NT2/D1 (cell line): ENCODE measurements around the gene OR1F1.
A peak's percentile ranks its signal among the peaks of the same experiment; 100 is the strongest.

ENCODE experiments used
- DNase-seq: peaks from one replicate; pipeline ENCODE4 v3.0.0-alpha.2; 2011; ENCODE audit warnings: low read depth, low spot score
- H3K27me3 ChIP-seq: 2 replicates; pipeline ENCODE4 v1.6.0; 2011; ENCODE audit warnings: mild to moderate bottlenecking; ENCODE audit not compliant: insufficient read length, insufficient read depth
- H3K36me3 ChIP-seq: 2 replicates; pipeline ENCODE4 v1.6.1; 2011; ENCODE audit warnings: mild to moderate bottlenecking, low read length, mixed read lengths; ENCODE audit not compliant: insufficient read depth, insufficient read length
- H3K4me1 ChIP-seq: 2 replicates; pipeline ENCODE4 v1.5.1; 2011; ENCODE audit not compliant: insufficient read depth, insufficient read length
- H3K4me3 ChIP-seq: 2 replicates; pipeline ENCODE4 v1.5.1; 2011; ENCODE audit warnings: low read depth; ENCODE audit not compliant: insufficient read length
- H3K9ac ChIP-seq: 2 replicates; pipeline ENCODE4 v1.6.0; 2011; ENCODE audit warnings: low read depth; ENCODE audit not compliant: insufficient read length
- H3K9me3 ChIP-seq: 2 replicates; pipeline ENCODE4 v1.5.1; 2011; ENCODE audit warnings: mild to moderate bottlenecking, low read length; ENCODE audit not compliant: insufficient read depth
- SUZ12 ChIP-seq: IDR thresholded peaks from 2 replicates; pipeline ENCODE4 v1.6.1; 2011; ENCODE audit not compliant: insufficient read length, insufficient read depth; ENCODE audit errors: extremely low read depth
- YY1 ChIP-seq: IDR thresholded peaks from 2 replicates; pipeline ENCODE4 v1.6.1; 2011; ENCODE audit not compliant: insufficient read length, insufficient read depth
- ZNF274 ChIP-seq: IDR thresholded peaks from 2 replicates; pipeline ENCODE4 v1.6.1; 2011; ENCODE audit warnings: mild to moderate bottlenecking, low read depth, low read length

The OR1F1 gene

GRCh38 chr16:3152277-3152990 lies 35.6 kb upstream of the OR1F1 start:
- Histone ChIP-seq H3K9me3 (no peaks in the 10 kb centered on the region), H3K4me3 (peak overlapping the region; percentile 78), H3K4me1 (peaks cover 8% of the 10 kb centered on the region), H3K36me3 (no peaks in the 10 kb centered on the region), H3K9ac (peak overlapping the region; percentile 79), H3K27me3 (peaks cover 23% of the 10 kb centered on the region)
- DNase-seq = peak; percentile 93
- TF ChIP-seq YY1 = no peak
- no peak for TF ChIP-seq ZNF274
- TF ChIP-seq SUZ12 = no peak

- H3K9ac ChIP-seq = no peak overlapping the region
These were observed 35.0 kb upstream of the OR1F1 start for GRCh38 chr16:3152991-3153368.

GRCh38 chr16:3155181-3155580 lies 32.8 kb upstream of the OR1F1 start:
- Histone ChIP-seq H3K4me3 (no peak overlapping the region), H3K4me1 (peaks cover 5% of the 10 kb centered on the region), H3K9me3 (no peaks in the 10 kb centered on the region), H3K9ac (no peak overlapping the region), H3K36me3 (no peaks in the 10 kb centered on the region), H3K27me3 (peaks cover 15% of the 10 kb centered on the region)
- DNase-seq = no peak
- TF ChIP-seq YY1 (no peak), SUZ12 (no peak), ZNF274 (no peak)

More at GRCh38 chr16:3152991-3153368, 35.0 kb upstream of the OR1F1 start:
- DNase-seq = no peak
- no peak for TF ChIP-seq YY1
- no peak for TF ChIP-seq ZNF274
- TF ChIP-seq SUZ12 = no peak
- Histone ChIP-seq H3K4me3 (no peak overlapping the region), H3K36me3 (no peaks in the 10 kb centered on the region), H3K9me3 (no peaks in the 10 kb centered on the region), H3K4me1 (peaks cover 13% of the 10 kb centered on the region), H3K27me3 (peaks cover 24% of the 10 kb centered on the region)

GRCh38 chr16:3155972-3156371 lies 32.0 kb upstream of the OR1F1 start:
- Histone ChIP-seq H3K4me3 (no peak overlapping the region), H3K27me3 (peaks cover 15% of the 10 kb centered on the region), H3K4me1 (peaks cover 5% of the 10 kb centered on the region), H3K9ac (no peak overlapping the region), H3K36me3 (no peaks in the 10 kb centered on the region), H3K9me3 (no peaks in the 10 kb centered on the region)
- no peak for DNase-seq
- no peak for TF ChIP-seq ZNF274
- no peak for TF ChIP-seq SUZ12
- no peak for TF ChIP-seq YY1

- TF ChIP-seq YY1 = no peak
- no peak for TF ChIP-seq ZNF274
- no peak for TF ChIP-seq SUZ12
- H3K4me3 ChIP-seq = peak overlapping the region; percentile 82
- peak overlapping the region; percentile 90 for H3K9ac ChIP-seq
- peak; percentile 90 for DNase-seq
- H3K36me3 ChIP-seq = no peaks in the 10 kb centered on the region
- H3K4me1 ChIP-seq = peaks cover 7% of the 10 kb centered on the region
- peaks cover 15% of the 10 kb centered on the region for H3K27me3 ChIP-seq
- no peaks in the 10 kb centered on the region for H3K9me3 ChIP-seq
These were observed 30.6 kb upstream of the OR1F1 start for GRCh38 chr16:3157229-3158025.

GRCh38 chr16:3158026-3158509 lies 29.9 kb upstream of the OR1F1 start:
- no peak for DNase-seq
- TF ChIP-seq YY1 (no peak), SUZ12 (no peak), ZNF274 (no peak)

GRCh38 chr16:3158510-3159314 lies 29.3 kb upstream of the OR1F1 start:
- TF ChIP-seq ZNF274 (no peak), SUZ12 (no peak), YY1 (no peak)
- DNase-seq = no peak
- H3K27me3 ChIP-seq = peaks cover 15% of the 10 kb centered on the region

More at GRCh38 chr16:3158026-3158509, 29.9 kb upstream of the OR1F1 start:
- Histone ChIP-seq H3K9me3 (no peaks in the 10 kb centered on the region), H3K4me1 (peaks cover 7% of the 10 kb centered on the region), H3K4me3 (peak overlapping the region; percentile 82), H3K27me3 (peaks cover 15% of the 10 kb centered on the region), H3K36me3 (no peaks in the 10 kb centered on the region), H3K9ac (peak overlapping the region; percentile 90)

More at GRCh38 chr16:3158510-3159314, 29.3 kb upstream of the OR1F1 start:
- Histone ChIP-seq H3K9me3 (no peaks in the 10 kb centered on the region), H3K4me3 (peak overlapping the region; percentile 82), H3K4me1 (peaks cover 7% of the 10 kb centered on the region), H3K9ac (peak overlapping the region; percentile 90), H3K36me3 (no peaks in the 10 kb centered on the region)
